Upper lobe of left lung (tissue), 6 donors: ENCODE results near the gene MANEA. TPM values are rescaled to one million over a fixed set of nuclear protein-coding genes. Genes with fewer than 3 reads are reported as not detected.

Experiments used
- ATAC-seq, 2 donors: fragments of 200-7000 bp; cut with Tn5 transposase; one replicate each; pipeline ENCODE4 v1.9.1; 2022; ENCODE audit warnings: mild to moderate bottlenecking in 2 of 2, moderate library complexity in 2 of 2; ENCODE audit not compliant: low FRiP score in 2 of 2
- DNase-seq, 2 donors: peaks; one replicate each; pipeline ENCODE4 v3.0.0-alpha.2; 2019 to 2020
- H3K27ac ChIP-seq, 4 donors: fragments of 200-600 bp; sonication (generic); one replicate each; pipeline ENCODE4 v1.5.1; 2016 to 2019
- H3K27me3 ChIP-seq, 4 donors: fragments of 200-600 bp; sonication (generic); one replicate each; pipeline ENCODE4 v1.5.1; 2017 to 2019
- H3K36me3 ChIP-seq, 4 donors: fragments of 200-600 bp; sonication (generic); one replicate each; pipeline ENCODE4 v1.5.1; 2016 to 2019
- H3K4me1 ChIP-seq, 4 donors: fragments of 200-600 bp; sonication (generic); one replicate each; pipeline ENCODE4 v1.5.1; 2018 to 2019
- H3K4me3 ChIP-seq, 4 donors: fragments of 200-600 bp; sonication (generic); one replicate each; pipeline ENCODE4 v1.5.1; 2017 to 2019; ENCODE audit warnings: mild to moderate bottlenecking in 2 of 4, moderate library complexity in 1 of 4
- H3K9me3 ChIP-seq, 4 donors: fragments of 200-600 bp; sonication (generic); one replicate each; pipeline ENCODE4 v1.5.1; 2018 to 2019
- CTCF ChIP-seq, 6 experiments: fragments of 450-650 bp in 4 of 6; fragments of 200-600 bp in 2 of 6; sonication (generic) in 2 of 6; IDR thresholded peaks; one replicate each; pipeline ENCODE4 v1.5.1; 2016 to 2019; ENCODE audit warnings: antibody characterized with exemption in 6 of 6
- EP300 ChIP-seq, 4 donors: sonication (generic); formaldehyde crosslinking; IDR thresholded peaks; one replicate each; pipeline ENCODE4 v1.5.1; 2017; ENCODE audit warnings: antibody characterized with exemption in 4 of 4, control low read depth in 2 of 4
- POLR2A ChIP-seq, 4 donors: fragments of 450-650 bp; IDR thresholded peaks; one replicate each; pipeline ENCODE4 v1.5.1; 2016 to 2017; ENCODE audit warnings: antibody characterized with exemption in 4 of 4, mild to moderate bottlenecking in 2 of 4
- POLR2AphosphoS5 ChIP-seq, 2 donors: sonication (generic); formaldehyde crosslinking; IDR thresholded peaks; one replicate each; pipeline ENCODE4 v1.5.1; 2017; ENCODE audit warnings: antibody characterized with exemption in 2 of 2
- WGBS, 2 donors: methylation state at CpG; one replicate each; pipeline ENCODE4 v1.1.5; 2017 to 2018; 5-methylcytosine and 5-hydroxymethylcytosine counted together
- total RNA-seq, 6 donors: library from RNA; depleted of rRNA in 4 of 6; stranded (reverse); fragments of >200 nt in 4 of 6; gene quantifications; one replicate each; pipeline versions ENCODE4 v1.1.0 to v1.2.1, GENCODE V29; 2016 to 2021
- donor health status: DM: no; HTN: no; CAD: no; lungs with moderate emphysema.
- donor health status: DM: no; HTN: yes; CAD: no; lungs with severe emphysema.

Gene MANEA
- total RNA-seq, 6 donors from 2014 or later: 2.0 to 16.2 (median 9.4) TPM

GRCh38 chr6:95596021-95596420, 18.7 kb downstream of the MANEA start:
- no peak for ATAC-seq
- TF ChIP-seq POLR2AphosphoS5 (IDR thresholded peaks at IDR 0.05) (no peak), POLR2A (IDR thresholded peaks at IDR 0.05) (no peak), CTCF (IDR thresholded peaks at IDR 0.05) (no peak), EP300 (IDR thresholded peaks at IDR 0.05) (no peak)

GRCh38 chr6:95599706-95600105, 22.4 kb downstream of the MANEA start:
- no peak for DNase-seq
- H3K27me3 ChIP-seq: no peaks in the 10 kb centered on the region
- H3K27ac ChIP-seq: no peak overlapping the region
- TF ChIP-seq POLR2A (IDR thresholded peaks at IDR 0.05) (no peak), EP300 (IDR thresholded peaks at IDR 0.05) (no peak)
- peaks cover 0 to 9% (median 4%) of the 10 kb centered on the region in 4 donors for H3K4me1 ChIP-seq
- no peaks in the 10 kb centered on the region for H3K36me3 ChIP-seq
- no peak for ATAC-seq
- H3K4me3 ChIP-seq: no peak overlapping the region
- no peaks in the 10 kb centered on the region for H3K9me3 ChIP-seq

More at GRCh38 chr6:95596021-95596420, 18.7 kb downstream of the MANEA start:
- H3K9me3 ChIP-seq: no peaks in the 10 kb centered on the region
- no peaks in the 10 kb centered on the region for H3K36me3 ChIP-seq
- H3K27ac ChIP-seq: no peak overlapping the region
- DNase-seq: no peak
- WGBS, 2 donors: 88 to 91% methylated on average over 3 of the region's 3 CpGs
- H3K4me3 ChIP-seq: no peak overlapping the region
- H3K27me3 ChIP-seq: no peaks in the 10 kb centered on the region
- H3K4me1 ChIP-seq: peaks cover 0 to 9% (median 2%) of the 10 kb centered on the region in 4 donors

- Histone ChIP-seq H3K9me3 (no peaks in the 10 kb centered on the region), H3K4me3 (no peak overlapping the region), H3K27ac (no peak overlapping the region), H3K36me3 (peaks cover 0 to 8% (median 2%) of the 10 kb centered on the region in 4 donors), H3K4me1 (peaks cover 0 to 9% (median 4%) of the 10 kb centered on the region in 4 donors), H3K27me3 (no peaks in the 10 kb centered on the region)
- 52 to 61% methylated on average over 3 of the region's 3 CpGs for WGBS, 2 donors
- no peak for TF ChIP-seq POLR2A (IDR thresholded peaks at IDR 0.05)
- no peak for TF ChIP-seq CTCF (IDR thresholded peaks at IDR 0.05)
- no peak for TF ChIP-seq POLR2AphosphoS5 (IDR thresholded peaks at IDR 0.05)
- TF ChIP-seq EP300 (IDR thresholded peaks at IDR 0.05): no peak
- no peak for ATAC-seq
- DNase-seq: no peak
Observed at GRCh38 chr6:95601133-95601532, 23.8 kb downstream of the MANEA start.

GRCh38 chr6:95614094-95614493, 36.8 kb downstream of the MANEA start:
- TF ChIP-seq CTCF (IDR thresholded peaks at IDR 0.05) (no peak), EP300 (IDR thresholded peaks at IDR 0.05) (no peak), POLR2AphosphoS5 (IDR thresholded peaks at IDR 0.05) (no peak), POLR2A (IDR thresholded peaks at IDR 0.05) (no peak)
- H3K9me3 ChIP-seq: no peaks in the 10 kb centered on the region
- WGBS, 2 donors: 79 to 83% methylated on average over 3 of the region's 3 CpGs
- H3K27me3 ChIP-seq: no peaks in the 10 kb centered on the region
- no peak overlapping the region for H3K27ac ChIP-seq
- H3K36me3 ChIP-seq: no peaks in the 10 kb centered on the region
- no peak overlapping the region for H3K4me3 ChIP-seq
- DNase-seq (no peak), ATAC-seq (no peak)
- no peaks in the 10 kb centered on the region for H3K4me1 ChIP-seq

GRCh38 chr6:95629551-95629950, 52.2 kb downstream of the MANEA start:
- WGBS, 2 donors: 54 to 68% methylated on average over 2 of the region's 2 CpGs
- H3K36me3 ChIP-seq: no peaks in the 10 kb centered on the region
- no peaks in the 10 kb centered on the region for H3K4me1 ChIP-seq
- H3K27ac ChIP-seq: no peak overlapping the region
- H3K4me3 ChIP-seq: no peak overlapping the region
- no peak for DNase-seq
- TF ChIP-seq EP300 (IDR thresholded peaks at IDR 0.05): no peak
- no peak for TF ChIP-seq POLR2A (IDR thresholded peaks at IDR 0.05)
- no peak for TF ChIP-seq POLR2AphosphoS5 (IDR thresholded peaks at IDR 0.05)
- TF ChIP-seq CTCF (IDR thresholded peaks at IDR 0.05): no peak
- no peaks in the 10 kb centered on the region for H3K9me3 ChIP-seq
- H3K27me3 ChIP-seq: no peaks in the 10 kb centered on the region
- ATAC-seq: no peak
